ENCODE results near the gene MMD2.
A peak's percentile ranks its signal among the peaks of the same experiment; 100 is the strongest.

MMD2 gene

GRCh38 chr7:4958477-4959301 lies at the start of gene MMD2:
Gene MMD2, minus strand, starts transcription at chr7:4959187. Its CDS starts 170 bp downstream, at chr7:4959017.
- no peak for DNase-seq (ENCODE audit: low read depth)
- H3K4me3 ChIP-seq (ENCODE audit: low read length): no peak within 1 kb of the TSS
- no peak for TF ChIP-seq CTCF (IDR thresholded peaks at IDR 0.05; ENCODE audit: insufficient read depth, low read depth, low read length, missing control alignments)

GRCh38 chr7:5005066-5005465 lies 46.1 kb upstream of the MMD2 start:
- TF ChIP-seq CTCF (IDR thresholded peaks at IDR 0.05; ENCODE audit: insufficient read depth, low read depth, low read length, missing control alignments): no peak
- DNase-seq (ENCODE audit: low read depth): peak; percentile 70
- H3K4me3 ChIP-seq (ENCODE audit: low read length): no peak overlapping the region

- TF ChIP-seq CTCF (IDR thresholded peaks at IDR 0.05; ENCODE audit: insufficient read depth, low read depth, low read length, missing control alignments): no peak
- DNase-seq (ENCODE audit: low read depth): peak; percentile 43
- H3K4me3 ChIP-seq (ENCODE audit: low read length): no peak overlapping the region
Observed at GRCh38 chr7:5001911-5002310, 42.9 kb upstream of the MMD2 start.

- H3K4me3 ChIP-seq (ENCODE audit: low read length): no peak overlapping the region
- TF ChIP-seq CTCF (IDR thresholded peaks at IDR 0.05; ENCODE audit: insufficient read depth, low read depth, low read length, missing control alignments): no peak
- DNase-seq (ENCODE audit: low read depth): no peak
Observed at GRCh38 chr7:5001003-5001402, 42.0 kb upstream of the MMD2 start.

- DNase-seq (ENCODE audit: low read depth): no peak
- no peak for TF ChIP-seq CTCF (IDR thresholded peaks at IDR 0.05; ENCODE audit: insufficient read depth, low read depth, low read length, missing control alignments)
- no peak overlapping the region for H3K4me3 ChIP-seq (ENCODE audit: low read length)
Observed at GRCh38 chr7:4999369-4999950, 40.5 kb upstream of the MMD2 start.

GRCh38 chr7:4998910-4999309 lies 39.9 kb upstream of the MMD2 start:
- DNase-seq (ENCODE audit: low read depth): no peak
- H3K4me3 ChIP-seq (ENCODE audit: low read length): no peak overlapping the region
- no peak for TF ChIP-seq CTCF (IDR thresholded peaks at IDR 0.05; ENCODE audit: insufficient read depth, low read depth, low read length, missing control alignments)
